HEK293T (cell line): ENCODE results near the gene TPD52L2.

Experiments
- FOXK2 ChIP-seq: fragments of 450-650 bp; IDR thresholded peaks from 2 replicates; pipeline ENCODE4 v1.6.1; 2016; ENCODE audit warnings: mild to moderate bottlenecking
- HDGF ChIP-seq: fragments of 450-650 bp; IDR thresholded peaks from 2 replicates; pipeline ENCODE4 v1.6.1; 2017; ENCODE audit warnings: antibody characterized with exemption, borderline replicate concordance
- SUZ12 ChIP-seq: fragments of 450-650 bp; IDR thresholded peaks from 2 replicates; pipeline ENCODE4 v1.6.1; 2016; ENCODE audit warnings: mild to moderate bottlenecking

DNA sequence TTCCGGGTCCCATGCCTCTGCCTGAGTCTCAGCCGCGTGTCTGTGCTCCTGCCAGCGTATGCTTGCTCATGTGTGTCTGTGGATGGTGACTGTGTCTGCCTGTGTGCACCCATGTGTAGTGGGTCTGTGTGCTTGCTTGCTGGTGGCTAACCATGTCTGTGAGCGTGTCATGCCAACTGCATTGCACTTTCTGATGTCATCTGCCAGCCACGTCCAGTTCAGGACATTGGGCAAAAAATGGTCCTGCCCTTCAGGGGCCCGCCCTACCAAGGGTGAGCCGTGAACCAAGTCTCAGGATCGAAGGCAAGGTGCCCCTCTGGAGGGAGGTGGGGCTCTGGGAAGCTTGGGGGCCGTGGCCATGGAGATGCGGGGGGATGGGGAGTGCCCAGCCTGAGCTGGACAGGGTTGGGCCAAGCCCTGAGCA lies 24.7 kb upstream of the TPD52L2 start:
- TF ChIP-seq HDGF (no peak), SUZ12 (no peak), FOXK2 (no peak)
